ENCODE results near the gene PPP1R12B.
A peak's percentile ranks its signal among the peaks of the same experiment; 100 is the strongest.
"Not testable (repeated sequence)": the region's sequence is repeated elsewhere in the genome, so short reads cannot be mapped to it uniquely, and the experiment has no call there.

The PPP1R12B gene

DNA sequence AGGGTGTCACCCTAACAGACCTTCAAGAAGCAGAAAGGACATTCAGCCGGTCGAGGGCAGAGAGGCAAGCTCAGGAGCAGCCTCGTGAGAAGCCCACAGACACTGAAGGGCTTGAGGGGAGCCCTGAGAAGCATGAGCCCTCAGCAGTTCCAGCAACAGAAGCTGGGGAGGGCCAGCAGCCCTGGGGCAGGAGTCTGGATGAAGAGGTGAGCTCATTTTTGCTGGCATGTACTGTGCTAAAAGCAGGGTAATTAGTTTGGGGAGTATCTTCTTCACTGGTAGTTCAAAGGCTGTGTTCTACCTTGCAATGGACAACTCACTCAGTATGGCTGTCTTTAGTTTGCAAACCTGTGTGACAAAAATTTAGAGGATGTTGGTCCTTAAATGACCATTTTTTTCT, 144.6 kb downstream of the PPP1R12B start:
- DNase-seq = not testable (repeated sequence)

DNA sequence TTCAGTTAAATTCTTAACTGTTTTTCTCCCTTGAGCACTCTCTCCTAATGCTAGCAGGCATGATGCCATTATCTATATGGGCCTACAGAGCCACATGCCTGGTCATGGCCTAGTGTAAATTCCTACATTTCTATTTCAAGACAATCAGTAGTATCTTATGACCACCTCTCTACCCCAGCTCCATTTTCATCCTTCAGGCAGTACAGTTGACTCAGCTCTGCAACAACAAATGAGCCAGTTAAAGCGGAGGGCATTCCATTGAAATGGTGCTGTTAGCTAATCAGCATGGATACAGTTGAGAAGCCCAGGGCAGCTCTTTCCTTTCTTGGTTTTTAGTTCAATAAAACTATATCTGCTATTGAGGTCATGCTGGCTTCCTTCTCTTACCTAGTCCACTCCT, 150.0 kb downstream of the PPP1R12B start:
- DNase-seq = no peak

DNA sequence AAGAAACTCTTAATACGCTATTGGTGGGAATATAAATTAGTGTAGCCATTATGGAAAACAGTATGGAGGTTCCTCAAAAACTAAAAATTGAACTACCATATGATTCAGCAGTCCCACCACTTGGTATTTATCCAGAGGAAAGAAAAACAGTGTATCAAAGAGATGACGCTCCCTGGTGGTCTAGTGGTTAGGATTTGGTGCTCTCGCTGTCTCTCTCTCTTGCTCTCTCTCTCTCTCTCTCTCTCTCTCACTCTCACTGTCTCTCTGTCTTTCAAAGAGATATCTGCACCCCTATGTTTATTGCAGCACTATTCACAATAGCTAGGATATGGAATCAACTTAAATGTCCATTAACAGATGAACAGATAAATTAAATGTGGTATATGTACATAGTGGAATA, 151.5 kb downstream of the PPP1R12B start:
- DNase-seq = not testable (repeated sequence)

DNA sequence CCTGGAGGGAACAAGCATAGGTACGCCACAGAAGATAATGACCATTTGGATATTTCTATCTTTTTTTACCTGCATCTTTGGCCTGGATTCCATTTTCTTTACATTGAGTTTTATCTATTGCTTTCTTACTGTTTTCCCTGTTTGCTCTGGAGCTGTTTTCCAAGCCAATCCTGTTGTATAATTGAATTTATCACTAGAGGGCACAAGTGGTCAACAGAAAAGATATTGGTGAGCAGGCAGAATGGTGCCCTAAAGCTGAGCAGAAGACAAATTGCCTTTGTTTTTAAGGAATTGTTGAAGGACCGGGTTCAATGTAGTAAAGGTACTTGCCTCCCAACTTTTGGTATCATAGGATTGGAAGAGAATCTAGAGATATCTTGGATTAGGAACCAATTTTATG, 152.8 kb downstream of the PPP1R12B start:
- no peak for DNase-seq

DNA sequence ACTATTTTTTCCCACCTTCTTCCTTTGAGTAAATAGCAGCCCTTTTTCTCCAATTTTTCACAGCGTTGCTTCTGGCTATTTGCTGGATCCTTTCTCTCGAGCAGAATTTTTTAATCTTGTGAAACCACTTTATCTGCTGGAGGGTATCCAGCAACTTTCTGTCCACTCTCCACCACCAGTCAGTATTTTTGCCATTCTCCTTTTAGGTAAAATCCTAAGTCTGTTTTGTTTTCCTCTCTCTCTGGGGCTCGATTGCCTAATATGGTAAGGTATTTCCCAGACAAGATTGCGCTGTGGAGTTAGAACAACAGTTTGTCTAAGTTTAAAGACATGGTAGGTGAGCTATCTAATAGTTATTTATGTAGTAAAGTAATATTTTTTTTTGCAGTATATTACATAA, 156.9 kb downstream of the PPP1R12B start:
- DNase-seq = no peak

DNA sequence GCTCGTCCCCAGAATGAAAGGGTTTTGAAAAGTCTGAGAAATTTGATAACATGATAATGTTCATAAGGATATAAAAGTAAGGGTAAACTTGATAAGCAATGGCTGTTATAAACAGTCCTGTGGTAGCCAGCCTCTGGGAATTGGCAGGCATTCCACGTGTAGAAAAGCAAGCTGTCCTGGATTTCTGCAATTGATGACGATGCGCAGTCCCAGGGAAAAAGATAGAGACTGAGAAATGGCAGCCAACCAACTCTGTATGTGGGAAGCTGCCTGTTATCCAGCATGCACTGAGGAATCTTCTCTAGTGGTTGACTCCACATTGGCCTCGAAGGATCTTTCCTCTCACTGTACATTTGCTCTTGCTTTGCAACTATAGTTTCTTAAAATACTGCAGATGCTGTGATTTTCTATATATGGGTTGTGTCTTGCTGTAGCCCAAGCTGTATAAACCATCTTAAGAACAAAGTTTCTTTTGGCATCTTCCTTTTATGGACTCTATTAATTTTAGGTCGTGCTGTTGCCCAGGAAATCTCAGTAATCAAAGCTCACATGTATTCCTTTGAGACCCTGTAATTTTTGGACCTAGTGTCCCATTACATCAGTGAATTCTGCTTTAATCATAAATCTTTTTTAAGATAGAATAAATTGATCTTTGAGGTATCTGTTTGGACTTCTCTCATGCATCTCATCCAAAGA, 157.5 kb downstream of the PPP1R12B start:
- peak; percentile 3 for DNase-seq

DNA sequence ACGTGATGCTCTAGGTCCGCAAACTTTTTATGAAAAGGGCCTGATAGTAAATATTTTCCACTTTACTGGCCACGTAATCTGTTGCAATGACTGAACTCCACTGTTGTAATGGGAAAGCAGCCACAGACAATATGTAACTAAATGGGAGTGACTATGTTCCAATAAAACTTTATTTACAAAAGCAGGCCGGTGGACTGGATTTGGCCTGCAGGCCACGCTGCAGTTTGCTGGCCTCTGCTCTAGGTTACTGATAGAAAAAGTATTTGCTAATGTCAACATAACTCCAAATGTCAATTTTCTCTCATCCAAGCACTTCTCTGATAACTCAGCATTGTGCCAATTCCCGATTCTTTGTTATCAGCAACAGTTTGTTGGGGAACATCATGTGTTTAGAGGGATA, 160.4 kb downstream of the PPP1R12B start:
- DNase-seq = not testable (repeated sequence)

DNA sequence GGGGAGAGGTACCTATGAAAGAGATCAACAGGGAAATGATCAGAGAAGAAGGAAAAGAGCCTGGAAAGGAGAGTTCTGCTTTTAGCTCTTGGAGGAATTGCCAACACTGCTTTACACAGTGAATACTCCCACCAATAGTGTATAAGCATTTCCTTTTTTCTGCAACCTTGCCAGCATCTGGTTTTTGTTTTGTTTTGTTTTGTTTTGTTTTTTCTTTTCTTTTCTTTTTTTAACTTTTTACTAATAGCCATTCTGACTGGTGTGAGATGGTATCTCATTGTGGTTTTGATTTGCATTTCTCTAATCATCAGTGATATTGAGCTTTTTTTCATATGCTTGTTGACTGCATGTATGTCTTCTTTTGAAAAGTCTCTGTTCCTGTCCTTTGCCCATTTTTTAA, 165.4 kb downstream of the PPP1R12B start:
- not testable (repeated sequence) for DNase-seq

DNA sequence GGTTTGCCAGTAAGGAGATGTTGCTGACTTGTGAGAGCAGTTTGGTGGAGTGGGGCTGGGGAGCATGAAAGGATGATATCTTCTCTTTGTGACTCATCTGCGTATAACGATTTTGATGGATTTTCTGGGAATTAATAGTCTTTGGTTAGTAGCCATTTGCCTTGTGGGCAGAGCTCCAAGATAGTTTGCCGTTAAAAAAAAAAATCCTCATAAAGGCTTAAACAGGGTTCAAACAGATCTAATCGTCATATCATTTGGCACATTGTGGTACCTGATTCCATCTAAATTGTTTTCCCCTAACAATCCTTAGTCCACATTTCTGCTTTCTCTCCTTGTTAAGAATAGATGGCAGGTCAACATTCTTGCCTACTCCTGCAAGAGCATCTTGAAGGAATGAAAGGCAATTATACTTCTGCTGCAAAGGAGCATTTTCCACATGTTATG, 168.0 kb downstream of the PPP1R12B start:
- DNase-seq = no peak

DNA sequence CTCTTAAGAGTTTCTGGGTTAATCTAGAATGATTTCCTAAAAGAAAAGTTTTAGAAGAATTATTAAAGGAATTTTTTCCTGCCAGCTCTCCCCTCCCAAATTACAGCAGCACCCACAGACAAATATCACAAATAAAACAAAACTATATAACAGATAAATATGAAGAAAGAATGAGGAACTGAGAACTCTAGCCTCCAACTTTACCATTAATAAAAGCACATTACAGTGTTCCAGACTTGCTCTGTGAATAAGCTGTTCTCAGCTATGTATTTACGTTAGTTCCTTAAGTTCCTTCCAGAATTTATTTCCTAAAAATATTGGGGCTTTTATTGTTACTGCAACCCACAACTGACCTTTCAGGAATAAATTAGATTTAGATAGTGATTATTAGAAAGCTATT, 168.6 kb downstream of the PPP1R12B start:
- DNase-seq = not testable (repeated sequence)

DNA sequence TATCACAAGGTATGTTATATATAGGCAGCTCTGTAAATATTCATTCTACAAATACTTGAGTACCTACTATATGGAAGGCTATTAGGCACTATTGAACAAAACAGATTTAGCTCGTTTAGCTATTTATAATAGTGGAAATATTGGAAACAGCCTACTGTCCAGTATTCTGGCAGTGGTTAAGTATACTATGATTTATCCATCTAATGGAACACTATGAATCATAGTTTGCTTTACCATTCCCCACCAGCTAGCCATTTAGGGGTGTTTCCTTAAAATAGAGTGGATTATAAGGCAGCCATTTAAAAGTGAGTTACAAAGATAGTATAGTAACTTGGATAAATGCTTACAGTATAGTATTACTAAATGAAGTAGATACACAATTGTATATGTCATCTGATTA, 169.7 kb downstream of the PPP1R12B start:
- not testable (repeated sequence) for DNase-seq

DNA sequence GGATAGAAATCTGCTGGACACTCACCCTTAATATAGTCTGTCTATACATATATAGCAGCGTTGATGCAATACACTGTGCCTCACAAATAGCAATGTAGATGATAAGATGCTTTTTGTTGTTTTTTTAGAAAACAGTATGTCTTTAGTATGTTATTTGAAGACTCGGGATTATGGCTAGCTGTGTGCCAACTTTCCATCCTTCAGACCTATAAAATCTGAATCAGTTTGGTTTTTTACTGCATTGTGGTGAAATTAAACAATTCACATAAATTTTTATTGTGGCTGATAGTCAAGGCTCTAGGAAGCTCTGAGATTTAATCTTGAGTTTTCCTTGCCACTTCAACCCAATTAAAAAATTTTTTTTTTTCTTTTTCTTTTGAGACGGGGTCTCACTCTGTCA, 170.4 kb downstream of the PPP1R12B start:
- not testable (repeated sequence) for DNase-seq

DNA sequence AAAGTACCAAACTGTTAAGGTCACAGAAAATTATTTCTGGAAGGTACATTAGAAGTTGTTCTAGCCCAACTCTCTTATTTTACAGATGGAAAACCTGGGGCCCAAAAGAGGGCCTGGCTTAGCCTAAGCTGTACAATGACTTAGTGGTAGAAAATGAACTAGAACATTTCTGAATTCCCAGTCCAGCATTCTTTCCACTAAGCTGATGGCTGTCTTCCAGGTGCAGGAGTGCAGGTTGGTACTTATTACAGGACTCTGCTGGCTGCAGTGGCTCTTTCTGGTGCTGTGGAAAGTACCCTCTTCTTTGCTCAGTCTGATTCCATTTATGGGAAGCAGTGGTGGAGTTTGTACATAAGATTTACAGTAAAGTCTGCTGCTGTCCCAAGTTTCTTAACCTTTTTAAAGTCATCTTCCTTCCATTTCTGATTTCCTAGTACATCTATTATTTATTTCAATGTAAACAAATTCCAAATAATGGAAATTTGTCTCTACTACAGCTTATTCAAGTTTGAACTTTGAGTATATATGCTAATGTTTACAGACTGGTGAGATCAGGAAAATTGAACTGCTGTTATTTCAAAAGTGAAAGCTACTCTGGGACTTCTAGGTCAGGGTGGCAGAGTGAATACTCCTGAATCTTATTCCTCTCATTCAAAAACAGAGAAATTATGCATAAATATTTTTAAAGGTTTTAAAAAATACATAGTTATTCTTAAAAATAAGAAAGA, 171.8 kb downstream of the PPP1R12B start:
- not testable (repeated sequence) for DNase-seq

DNA sequence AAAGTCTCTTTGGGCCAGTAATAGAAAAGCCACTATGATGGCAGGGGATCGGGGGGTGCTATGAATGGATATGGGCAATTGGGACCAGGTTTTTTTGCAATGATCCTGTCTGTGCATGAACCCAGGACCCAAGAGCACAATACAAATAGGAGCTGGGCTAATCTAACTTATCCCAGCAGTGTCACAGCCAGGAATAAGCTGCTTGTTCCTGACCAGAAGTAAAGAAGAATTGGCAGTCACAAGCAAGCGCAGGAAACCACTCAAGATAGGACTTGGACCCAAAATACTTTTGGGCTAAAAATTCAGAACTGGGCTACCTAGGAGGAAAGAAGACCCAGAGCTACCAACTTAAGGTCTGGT, 172.3 kb downstream of the PPP1R12B start:
- DNase-seq = not testable (repeated sequence)

DNA sequence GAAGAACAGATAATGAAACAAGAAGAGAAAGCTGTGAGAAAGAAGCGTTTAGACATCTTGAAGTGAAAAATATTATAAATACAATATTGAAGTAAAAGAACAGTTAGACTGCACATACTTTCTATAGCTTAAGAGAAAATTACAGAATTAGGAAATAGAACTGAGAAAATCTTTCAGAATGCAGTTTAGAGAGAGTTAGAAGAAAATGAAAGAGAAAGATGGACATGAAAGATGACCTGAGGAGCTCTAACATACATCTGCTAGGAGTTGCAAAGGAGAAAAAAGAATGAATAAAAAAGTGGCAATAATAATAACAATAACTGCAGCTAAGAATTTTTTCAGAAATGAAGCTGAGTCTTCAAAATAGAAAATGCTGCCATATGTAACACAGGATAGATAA, 173.0 kb downstream of the PPP1R12B start:
- not testable (repeated sequence) for DNase-seq

DNA sequence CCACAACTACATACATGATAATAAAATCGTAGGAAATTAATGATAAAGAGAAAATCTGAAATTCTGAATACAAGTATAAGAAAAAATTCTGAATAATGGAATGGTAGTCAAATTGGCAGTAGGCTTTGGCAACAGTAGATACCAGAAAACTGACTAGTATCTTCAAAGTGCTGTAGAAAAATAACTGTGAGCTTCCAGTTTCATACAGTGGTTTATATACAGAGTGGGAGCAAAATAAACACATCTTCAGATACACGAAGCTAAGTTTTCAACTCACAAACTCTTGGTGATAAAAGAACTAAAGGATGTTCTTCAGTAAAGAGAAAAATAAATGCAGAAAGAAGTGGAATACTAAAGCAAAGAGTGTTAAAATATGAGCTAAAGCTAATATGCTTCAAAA, 173.4 kb downstream of the PPP1R12B start:
- no peak for DNase-seq

DNA sequence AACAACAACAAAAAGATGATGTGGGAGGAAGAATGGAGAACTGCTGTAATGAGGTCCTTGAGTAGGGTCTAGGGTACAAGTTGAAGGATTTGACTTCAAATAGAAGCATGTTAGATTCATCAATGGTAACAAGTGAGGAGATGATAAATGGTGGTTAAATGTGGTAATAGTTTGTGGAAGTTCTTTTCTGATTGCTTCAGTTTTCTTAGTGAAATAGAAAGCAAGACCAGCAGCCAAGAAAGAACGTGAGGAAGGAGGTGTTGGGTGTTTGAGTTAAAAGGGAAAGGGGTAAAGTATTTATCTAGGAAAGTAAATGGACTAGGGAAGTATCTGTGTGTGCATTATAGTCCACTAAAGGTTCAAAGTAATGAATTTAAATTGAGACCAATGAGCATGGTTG, 177.6 kb downstream of the PPP1R12B start:
- not testable (repeated sequence) for DNase-seq

DNA sequence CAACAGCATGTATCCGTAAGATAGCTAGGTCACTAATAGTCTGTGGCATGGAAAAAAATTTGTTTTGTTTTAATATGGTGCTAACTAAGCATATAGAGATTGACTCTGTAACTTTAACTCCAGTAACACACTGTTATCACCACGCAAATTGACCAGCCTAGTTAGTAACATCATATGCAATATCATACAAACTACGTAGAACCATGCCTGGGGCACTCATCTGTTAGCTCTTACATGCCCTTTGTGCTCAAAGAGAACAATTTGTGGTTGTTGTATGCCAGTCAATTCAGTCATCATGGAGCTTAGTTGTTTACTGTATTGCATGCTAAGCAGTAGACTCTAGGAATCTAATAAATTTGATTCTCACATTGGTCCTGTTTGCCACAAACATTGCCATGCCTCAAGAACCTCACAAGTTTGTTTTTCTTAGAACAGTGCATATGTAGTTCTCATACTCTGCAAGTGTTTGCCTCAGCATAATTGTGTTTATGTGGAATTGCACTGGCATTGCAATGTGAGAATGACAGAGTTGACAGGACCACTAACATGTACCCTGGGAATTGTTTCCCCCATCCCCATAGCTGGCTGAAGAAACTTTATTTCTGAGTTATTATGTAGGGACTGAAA, 179.7 kb downstream of the PPP1R12B start:
- DNase-seq = not testable (repeated sequence)

DNA sequence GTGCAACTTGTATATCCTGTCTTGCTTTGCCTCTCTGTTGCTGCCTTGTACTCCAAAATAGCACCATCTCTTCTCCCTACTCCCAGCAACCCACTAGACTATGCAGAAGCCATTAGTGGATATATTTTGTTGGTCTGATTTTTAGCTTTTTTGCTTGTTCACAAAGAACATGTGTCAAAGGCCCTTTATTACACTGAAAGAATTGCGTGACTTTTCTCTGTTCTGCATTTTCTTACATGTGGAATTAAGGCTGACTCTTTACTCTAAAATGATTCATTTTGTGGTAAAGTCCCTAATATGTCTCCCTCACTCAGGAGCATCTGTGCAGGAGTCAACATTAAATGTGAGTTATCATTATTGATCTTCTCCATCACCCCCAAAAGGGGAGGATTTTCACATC, 182.2 kb downstream of the PPP1R12B start:
- DNase-seq = not testable (repeated sequence)

DNA sequence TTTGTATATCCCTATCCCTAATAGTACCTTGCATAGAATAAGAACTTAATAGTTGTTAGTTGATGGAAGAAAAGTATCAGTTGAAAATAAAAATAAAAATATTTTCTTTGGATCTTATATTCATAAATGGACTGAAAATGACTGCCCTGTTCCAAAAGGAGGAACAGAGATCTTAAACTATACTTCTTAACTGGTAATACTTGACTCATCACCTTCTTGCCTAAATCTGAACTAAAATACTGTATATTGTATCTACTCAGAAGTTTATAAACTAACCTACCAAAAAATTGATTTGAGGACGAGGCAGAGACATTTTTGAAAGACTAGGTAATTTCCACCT, 182.9 kb downstream of the PPP1R12B start:
- DNase-seq = no peak

DNA sequence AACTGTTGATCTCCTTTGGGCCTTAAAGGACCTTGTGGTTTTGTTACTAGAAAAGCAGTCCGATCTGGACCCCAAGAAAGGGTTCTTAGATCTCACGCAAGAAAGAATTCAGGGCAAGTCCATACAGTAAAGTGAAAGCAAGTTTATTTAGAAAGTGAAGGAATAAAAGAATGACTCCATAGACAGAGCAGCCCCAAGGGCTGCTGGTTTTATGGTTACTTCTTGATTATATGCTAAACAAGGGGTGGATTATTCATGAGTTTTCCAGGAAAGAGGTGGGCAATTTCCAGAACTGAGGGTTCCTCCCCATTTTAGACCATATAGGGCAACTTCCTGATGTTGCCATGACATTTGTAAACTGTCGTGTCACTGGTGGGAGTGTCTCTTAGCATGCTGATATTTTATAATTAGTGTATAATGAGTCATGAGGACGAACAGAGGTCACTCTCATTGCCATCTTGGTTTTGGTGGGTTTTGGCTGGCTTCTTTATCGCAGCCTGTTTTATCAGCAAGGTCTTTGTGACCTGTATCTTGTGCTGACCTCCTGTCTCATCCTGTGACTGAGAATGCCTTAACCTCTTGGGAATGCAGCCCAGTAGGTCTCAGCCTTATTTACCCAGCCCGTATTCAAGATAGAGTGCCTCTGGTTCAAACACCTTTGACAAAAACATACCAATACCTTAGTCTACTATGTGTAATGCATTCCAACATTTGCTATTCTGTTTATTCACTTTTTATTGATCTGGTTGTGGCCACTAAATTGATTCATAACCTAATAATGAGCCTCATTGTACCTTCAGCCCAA, 183.5 kb downstream of the PPP1R12B start:
- DNase-seq = not testable (repeated sequence)

DNA sequence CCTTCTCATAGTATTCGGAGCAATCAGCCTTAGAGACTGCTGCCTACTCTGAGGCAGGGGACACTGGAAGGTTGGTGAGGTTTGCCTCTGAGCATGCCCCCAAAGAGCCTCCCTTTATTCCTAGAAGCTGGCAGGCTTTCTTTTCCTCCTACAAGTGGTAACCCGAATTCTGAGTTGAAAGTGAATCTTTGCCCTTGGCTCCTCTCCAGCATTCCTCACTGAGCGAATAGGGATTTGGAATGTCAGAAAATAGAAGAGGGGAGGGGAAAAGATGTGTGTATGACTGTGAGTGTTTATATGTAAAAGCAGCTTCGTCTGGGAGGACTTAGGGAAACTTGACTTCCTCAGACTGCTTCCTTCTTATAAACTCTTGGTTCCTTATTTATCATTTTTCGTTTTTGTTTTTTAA, 190.7 kb downstream of the PPP1R12B start:
- DNase-seq = not testable (repeated sequence)

DNA sequence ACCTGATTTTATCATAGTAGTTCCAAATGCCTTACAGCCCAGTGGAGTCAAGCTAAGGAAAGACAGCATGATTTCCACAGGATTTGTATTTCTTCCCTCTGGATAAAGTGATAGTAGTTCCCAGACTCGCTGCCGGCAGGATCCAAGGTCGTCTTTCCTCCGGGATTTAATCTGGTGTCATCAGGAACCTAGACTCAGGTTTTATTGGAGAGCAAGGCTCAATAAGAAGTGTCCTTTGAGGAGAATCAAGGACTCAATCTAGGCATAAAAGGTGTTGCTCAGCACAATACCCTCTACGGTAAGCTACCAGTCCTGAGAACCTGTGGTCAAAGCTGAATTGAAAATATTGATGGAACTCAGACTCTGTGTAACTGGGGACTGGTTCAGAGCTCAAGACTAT, 191.1 kb downstream of the PPP1R12B start:
- not testable (repeated sequence) for DNase-seq

Measured in NCI-H446 treated with DMSO at 0.1 percent for 48 hours (cell line).